Esophagus muscularis mucosa (tissue), 4 donors: ENCODE measurements around the gene ADH1C. TPM values are rescaled to one million over a fixed set of nuclear protein-coding genes. Genes with fewer than 3 reads are reported as not detected.
A peak's percentile ranks its signal among the peaks of the same experiment; 100 is the strongest.

Experiments used
- DNase-seq: peaks from one replicate; pipeline ENCODE4 v3.0.0-alpha.2; 2017; ENCODE audit errors: extremely low spot score
- H3K27ac ChIP-seq, 4 donors: fragments of 200-600 bp; sonication (generic); replicated peaks in 1 of 4; 1 replicate in 3 of 4; 2 replicates in 1 of 4; pipeline ENCODE4 v1.5.1; 2016 to 2019; ENCODE audit warnings: mild to moderate bottlenecking in 1 of 4
- H3K27me3 ChIP-seq, 4 donors: fragments of 200-600 bp; sonication (generic); one replicate each; pipeline versions ENCODE4 v1.5.1 to v1.6.0; 2016 to 2019
- H3K36me3 ChIP-seq, 4 donors: fragments of 200-600 bp; sonication (generic); one replicate each; pipeline ENCODE4 v1.5.1; 2016 to 2019
- H3K4me1 ChIP-seq, 4 donors: fragments of 200-600 bp; sonication (generic); one replicate each; pipeline ENCODE4 v1.5.1; 2016 to 2019
- H3K4me3 ChIP-seq, 4 donors: fragments of 200-600 bp; sonication (generic); 1 replicate in 2 of 4; 2 replicates in 2 of 4; pipeline ENCODE4 v1.5.1; 2016 to 2019; ENCODE audit warnings: mild to moderate bottlenecking in 4 of 4, moderate library complexity in 1 of 4
- H3K9me3 ChIP-seq, 4 donors: fragments of 200-600 bp; sonication (generic); 1 replicate in 3 of 4; 2 replicates in 1 of 4; pipeline ENCODE4 v1.5.1; 2016 to 2019
- EP300 ChIP-seq: sonication (generic); formaldehyde crosslinking; IDR thresholded peaks from one replicate; pipeline ENCODE4 v1.6.1; 2017; ENCODE audit warnings: antibody characterized with exemption
- POLR2A ChIP-seq: fragments of 450-650 bp; IDR thresholded peaks from one replicate; pipeline ENCODE4 v1.6.1; 2017; ENCODE audit warnings: antibody characterized with exemption, moderate library complexity, mild to moderate bottlenecking, low read depth
- POLR2AphosphoS5 ChIP-seq, 2 donors: sonication (generic); formaldehyde crosslinking; IDR thresholded peaks; one replicate each; pipeline ENCODE4 v1.6.1; 2017; ENCODE audit warnings: antibody characterized with exemption in 2 of 2
- WGBS: methylation state at CpG from one replicate; pipeline ENCODE4 v1.1.5; 2018; 5-methylcytosine and 5-hydroxymethylcytosine counted together
- intact Hi-C: fragments of 100-400 bp; cut with DNase I; formaldehyde crosslinking; loops from one replicate; pipeline ENCODE4 v1.15.1; 2023
- total RNA-seq, 4 donors: library from RNA; depleted of rRNA; stranded (reverse); fragments of >200 nt; gene quantifications; one replicate each; pipeline versions ENCODE4 v1.1.0 to v1.2.1, GENCODE V29; 2016
- TF ChIP-seq, protein P1 (sequence below), 3 experiments: fragments of 200-600 bp in 2 of 3; fragments of 450-650 bp in 1 of 3; sonication (generic) in 2 of 3; IDR thresholded peaks; one replicate each; pipeline ENCODE4 v1.5.1; 2017 to 2019; ENCODE audit warnings: antibody characterized with exemption in 3 of 3, mild to moderate bottlenecking in 2 of 3, moderate library complexity in 1 of 3

Gene ADH1C
- total RNA-seq, 4 donors from 2014 or later: 4.0 to 6.1 (median 4.9) TPM

DNA sequence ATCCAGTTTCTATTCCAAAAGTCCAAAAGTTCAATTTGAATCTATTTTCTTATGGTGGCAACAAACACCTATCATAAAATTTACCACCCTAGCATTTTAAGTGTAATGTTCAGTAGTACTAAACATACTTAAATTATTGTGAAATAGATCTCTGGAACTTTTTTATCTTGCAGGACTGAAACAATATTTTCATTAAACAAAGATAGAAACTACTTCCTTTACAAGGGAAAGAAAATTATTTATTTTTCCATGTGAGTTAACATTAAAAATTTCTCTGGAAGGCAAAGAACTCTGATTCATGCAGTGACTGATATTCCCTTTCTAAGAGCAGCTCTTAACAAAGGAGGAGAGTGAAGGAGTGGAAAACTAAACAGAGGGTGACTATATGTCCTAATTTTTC, 42.4 kb upstream of the ADH1C start:
- DNase-seq: no peak
- H3K27me3 ChIP-seq: no peaks in the 10 kb centered on the region
- intact Hi-C loops: no loop called here
- peaks cover 0 to 7% (median 0%) of the 10 kb centered on the region in 4 donors for H3K9me3 ChIP-seq
- H3K36me3 ChIP-seq: no peaks in the 10 kb centered on the region
- no peak for TF ChIP-seq POLR2A
- TF ChIP-seq, protein P1, sequence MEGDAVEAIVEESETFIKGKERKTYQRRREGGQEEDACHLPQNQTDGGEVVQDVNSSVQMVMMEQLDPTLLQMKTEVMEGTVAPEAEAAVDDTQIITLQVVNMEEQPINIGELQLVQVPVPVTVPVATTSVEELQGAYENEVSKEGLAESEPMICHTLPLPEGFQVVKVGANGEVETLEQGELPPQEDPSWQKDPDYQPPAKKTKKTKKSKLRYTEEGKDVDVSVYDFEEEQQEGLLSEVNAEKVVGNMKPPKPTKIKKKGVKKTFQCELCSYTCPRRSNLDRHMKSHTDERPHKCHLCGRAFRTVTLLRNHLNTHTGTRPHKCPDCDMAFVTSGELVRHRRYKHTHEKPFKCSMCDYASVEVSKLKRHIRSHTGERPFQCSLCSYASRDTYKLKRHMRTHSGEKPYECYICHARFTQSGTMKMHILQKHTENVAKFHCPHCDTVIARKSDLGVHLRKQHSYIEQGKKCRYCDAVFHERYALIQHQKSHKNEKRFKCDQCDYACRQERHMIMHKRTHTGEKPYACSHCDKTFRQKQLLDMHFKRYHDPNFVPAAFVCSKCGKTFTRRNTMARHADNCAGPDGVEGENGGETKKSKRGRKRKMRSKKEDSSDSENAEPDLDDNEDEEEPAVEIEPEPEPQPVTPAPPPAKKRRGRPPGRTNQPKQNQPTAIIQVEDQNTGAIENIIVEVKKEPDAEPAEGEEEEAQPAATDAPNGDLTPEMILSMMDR (IDR thresholded peaks at IDR 0.05): no peak
- TF ChIP-seq EP300: no peak
- no peak for TF ChIP-seq POLR2AphosphoS5 (IDR thresholded peaks at IDR 0.05)
- no peak overlapping the region for H3K4me3 ChIP-seq
- peak overlapping the region in 2 of 4 donors; percentile 17 to 54 for H3K27ac ChIP-seq
- peaks cover 0 to 12% (median 4%) of the 10 kb centered on the region in 4 donors for H3K4me1 ChIP-seq

DNA sequence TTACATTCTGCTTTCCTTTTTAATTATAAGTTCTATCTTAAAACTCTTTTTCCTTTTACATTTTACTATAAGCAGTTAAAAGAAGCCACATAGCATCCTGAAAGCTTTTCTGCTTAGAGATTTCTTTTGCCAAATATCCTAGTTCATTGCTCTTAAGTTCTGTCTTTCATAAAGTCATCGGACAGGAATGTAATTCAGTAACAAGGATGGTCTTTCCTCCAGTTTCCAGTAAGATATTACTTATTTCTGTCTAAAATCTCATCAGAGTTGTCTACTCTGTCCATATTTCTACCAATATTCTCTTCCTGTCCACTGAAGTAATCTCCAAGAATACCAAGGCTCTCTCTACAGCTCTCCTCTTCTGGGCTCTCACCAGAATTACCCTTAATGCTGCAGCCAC, 37.5 kb upstream of the ADH1C start:
- no peaks in the 10 kb centered on the region for H3K27me3 ChIP-seq
- DNase-seq: no peak
- H3K4me3 ChIP-seq: no peak overlapping the region
- H3K27ac ChIP-seq: peak overlapping the region; percentile 50 to 67 (median 57)
- TF ChIP-seq POLR2AphosphoS5 (IDR thresholded peaks at IDR 0.05): no peak
- TF ChIP-seq, protein P1 (IDR thresholded peaks at IDR 0.05): no peak
- no peak for TF ChIP-seq EP300
- no peak for TF ChIP-seq POLR2A
- intact Hi-C loops: no loop called here
- 68% methylated on average over 1 of the region's 1 CpG for WGBS
- H3K4me1 ChIP-seq: peaks cover 0 to 25% (median 5%) of the 10 kb centered on the region in 4 donors
- H3K9me3 ChIP-seq: peaks cover 0 to 12% (median 6%) of the 10 kb centered on the region in 4 donors
- H3K36me3 ChIP-seq: no peaks in the 10 kb centered on the region

DNA sequence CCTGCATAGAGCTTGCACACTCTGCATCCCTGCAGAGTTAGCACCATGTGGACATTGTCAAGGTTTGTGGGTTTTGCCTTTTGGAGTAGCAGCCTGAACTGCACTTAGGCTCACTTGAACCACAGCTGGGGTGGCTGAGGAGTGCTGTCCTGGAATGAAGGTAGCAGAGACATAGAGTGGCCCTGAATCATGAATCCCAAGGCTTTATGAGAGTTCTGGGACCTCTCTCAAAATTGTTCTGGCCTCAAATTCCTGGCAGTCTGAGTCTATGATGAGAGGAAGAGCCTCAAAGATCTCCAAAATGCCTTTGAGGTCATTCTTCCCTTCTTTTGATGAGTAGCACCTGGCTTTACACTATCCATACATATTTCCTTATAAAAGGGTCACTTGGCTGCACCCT, 37.1 kb upstream of the ADH1C start:
- Histone ChIP-seq H3K9me3 (peaks cover 0 to 12% (median 6%) of the 10 kb centered on the region in 4 donors), H3K4me3 (no peak overlapping the region), H3K27ac (peak overlapping the region; percentile 50 to 67 (median 57)), H3K27me3 (no peaks in the 10 kb centered on the region), H3K4me1 (peaks cover 0 to 25% (median 7%) of the 10 kb centered on the region in 4 donors), H3K36me3 (no peaks in the 10 kb centered on the region)
- no peak for DNase-seq
- TF ChIP-seq EP300 (no peak), POLR2AphosphoS5 (IDR thresholded peaks at IDR 0.05) (no peak), POLR2A (no peak)
- TF ChIP-seq, protein P1 (IDR thresholded peaks at IDR 0.05): no peak
- intact Hi-C loops: no loop called here

DNA sequence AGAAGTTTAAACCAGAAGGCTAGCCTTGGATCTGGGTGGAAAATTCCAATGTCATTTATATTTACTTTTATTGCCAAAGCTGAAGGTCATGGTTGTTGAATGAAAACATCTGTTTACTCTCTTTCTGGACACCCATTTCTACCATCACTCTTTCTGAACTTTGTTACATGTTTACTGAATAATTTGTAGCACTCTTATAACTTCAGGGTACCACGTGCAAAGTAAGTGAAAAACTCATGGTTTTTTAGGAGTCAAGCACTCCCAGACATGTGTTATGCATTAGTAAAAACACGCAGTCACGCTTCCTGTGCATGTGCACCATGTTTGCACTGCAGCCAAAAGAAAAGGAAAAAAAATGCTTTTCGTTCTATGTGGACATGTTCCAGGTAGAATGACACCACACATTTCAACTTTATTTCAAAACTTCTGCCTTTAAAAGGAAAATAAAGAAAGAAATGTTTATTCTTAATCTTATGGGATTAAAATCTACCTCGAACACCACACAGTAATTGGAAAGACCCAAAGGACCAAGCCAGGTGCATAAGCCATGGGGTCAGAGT, 31.4 kb upstream of the ADH1C start:
- peaks cover 0 to 58% (median 34%) of the 10 kb centered on the region in 4 donors for H3K4me1 ChIP-seq
- no peaks in the 10 kb centered on the region for H3K27me3 ChIP-seq
- 16% methylated on average over 5 of the region's 5 CpGs for WGBS
- H3K36me3 ChIP-seq: no peaks in the 10 kb centered on the region
- peaks cover 0 to 3% (median 0%) of the 10 kb centered on the region in 4 donors for H3K9me3 ChIP-seq
- no peak overlapping the region for H3K4me3 ChIP-seq
- TF ChIP-seq POLR2AphosphoS5 (IDR thresholded peaks at IDR 0.05) (peak; percentile 79 to 85), EP300 (no peak)
- TF ChIP-seq, protein P1 (IDR thresholded peaks at IDR 0.05): no peak
- H3K27ac ChIP-seq: peak overlapping the region; percentile 78 to 85 (median 80)
- DNase-seq: no peak
- intact Hi-C loops: loop anchor here (5.0 kb wide), 1 partner anchor 57 kb away; no protein-coding TSS in a partner anchor

DNA sequence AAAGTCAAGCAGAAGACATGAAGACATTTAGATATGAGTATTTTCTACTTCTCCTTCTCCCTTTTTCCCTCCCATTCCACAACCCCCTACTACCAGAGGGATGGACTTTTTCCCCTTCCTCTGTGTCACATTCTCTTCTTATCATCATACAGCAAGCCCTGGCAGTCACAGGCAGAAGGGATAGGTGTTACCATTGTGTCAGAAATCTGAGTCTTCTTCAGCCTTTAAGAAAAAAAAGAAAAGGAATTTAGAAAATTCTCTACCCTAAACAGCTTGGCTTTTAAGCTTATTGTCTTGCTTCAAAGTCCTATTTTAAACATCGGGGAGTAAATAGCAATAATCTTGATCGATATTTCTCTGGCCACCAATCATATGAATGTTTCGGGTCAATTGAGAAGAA, 30.9 kb upstream of the ADH1C start:
- TF ChIP-seq, protein P1 (IDR thresholded peaks at IDR 0.05): no peak
- TF ChIP-seq POLR2AphosphoS5 (IDR thresholded peaks at IDR 0.05) (no peak), EP300 (no peak), POLR2A (no peak)
- H3K36me3 ChIP-seq: no peaks in the 10 kb centered on the region
- intact Hi-C loops: loop anchor here (5.0 kb wide), 1 partner anchor 56 kb away; no protein-coding TSS in a partner anchor
- no peak overlapping the region for H3K4me3 ChIP-seq
- H3K27ac ChIP-seq: peak overlapping the region; percentile 78 to 85 (median 80)
- peaks cover 0 to 57% (median 34%) of the 10 kb centered on the region in 4 donors for H3K4me1 ChIP-seq
- H3K27me3 ChIP-seq: no peaks in the 10 kb centered on the region
- DNase-seq: no peak
- 72% methylated on average over 3 of the region's 3 CpGs for WGBS
- H3K9me3 ChIP-seq: no peaks in the 10 kb centered on the region
